Cardiac septum (tissue), 1 donor: Measurements from ENCODE around the gene TRMT44. TPM values are rescaled to one million over a fixed set of nuclear protein-coding genes. Genes with fewer than 3 reads are reported as not detected.
"Not testable (repeated sequence)": the region's sequence is repeated elsewhere in the genome, so short reads cannot be mapped to it uniquely, and the experiment has no call there.

ENCODE experiments used
- DNase-seq: peaks from one replicate; pipeline ENCODE4 v3.0.0-alpha.2; 2020; ENCODE audit warnings: low spot score
- intact Hi-C: fragments of 100-400 bp; cut with DNase I; formaldehyde crosslinking; loops from one replicate; pipeline ENCODE4 v1.14.0; 2022
- total RNA-seq: library from RNA; stranded (reverse); fragmentation: NEBNext Ultra II Directional; extraction: Animal tissue kit (Norgen Biotek cat#: 25700); gene quantifications from one replicate; pipeline ENCODE4 v1.2.1, GENCODE V29; 2021
- donor health status: DM: no; HTN: no; CAD: no.

The TRMT44 gene
- total RNA-seq, 1 donor from 2014 or later = 9.0 TPM

- DNase-seq = no peak
- intact Hi-C loops = no loop called here
Observed at GRCh38 chr4:8505229-8505628, 64.7 kb downstream of the TRMT44 start.

DNA sequence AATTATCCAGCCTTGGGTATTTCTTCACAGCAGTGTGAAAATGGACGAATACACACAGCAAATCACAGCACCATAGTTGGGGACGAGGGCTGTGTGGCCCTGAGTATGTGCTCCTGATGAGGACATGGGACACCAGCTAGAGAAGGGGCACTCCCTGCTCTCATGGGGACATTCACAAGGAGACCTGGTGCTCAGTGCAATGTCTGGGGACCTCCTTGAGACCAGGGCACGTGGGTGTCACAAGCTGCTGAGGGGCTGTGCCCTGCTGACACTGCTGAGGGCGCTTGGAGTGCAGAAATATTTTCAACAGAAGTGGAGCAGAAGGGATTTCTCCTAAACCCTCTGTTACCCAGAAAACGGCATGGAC is 65.4 kb downstream of the TRMT44 start:
- no peak for DNase-seq
- intact Hi-C loops = no loop called here

DNA sequence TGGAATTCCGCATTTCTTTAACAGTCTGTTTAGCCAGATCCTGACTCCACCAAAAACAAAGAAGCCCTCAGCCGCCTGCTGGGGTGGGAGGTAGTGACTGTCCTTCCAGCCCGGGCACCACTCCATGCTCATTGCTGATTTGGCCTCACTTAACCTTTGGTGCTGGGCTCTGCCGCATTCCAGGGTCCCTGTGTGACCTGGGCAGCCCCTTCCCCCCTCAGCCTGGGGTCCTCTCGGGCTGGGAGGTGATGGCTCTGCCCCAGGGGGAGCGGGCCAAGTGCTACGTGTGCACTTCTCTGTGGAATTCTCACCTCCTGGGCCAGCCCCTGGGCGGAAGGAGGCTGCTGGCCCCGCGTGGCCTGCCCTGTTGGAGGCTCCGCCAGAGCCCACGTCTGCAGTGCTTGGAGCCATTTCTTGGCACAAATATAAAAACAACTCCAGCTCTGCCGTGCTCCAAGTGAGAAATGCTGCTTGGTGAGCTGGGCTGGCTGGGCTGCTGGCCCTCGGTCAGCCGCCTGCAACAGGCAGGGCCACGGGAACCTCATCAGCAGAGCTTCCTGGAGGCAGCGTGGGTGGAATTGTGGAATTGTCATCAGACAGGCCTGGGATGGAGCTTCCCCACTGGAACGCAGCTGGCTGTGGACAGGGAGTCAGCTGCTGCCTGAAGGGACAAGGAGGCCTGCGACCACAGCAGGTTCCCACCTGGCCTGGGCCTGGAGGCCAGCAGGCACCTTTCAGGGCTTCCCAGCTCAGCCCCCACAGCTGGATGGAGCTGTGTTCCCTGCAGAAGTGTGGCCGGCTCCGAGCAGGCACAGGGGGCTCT is 66.0 kb downstream of the TRMT44 start:
- intact Hi-C loops = no loop called here

GRCh38 chr4:8507196-8507570 is 66.6 kb downstream of the TRMT44 start:
- intact Hi-C loops = no loop called here
- no peak for DNase-seq

More for the DNA sequence above, 66.0 kb downstream of the TRMT44 start:
- peak; percentile 82 for DNase-seq

- intact Hi-C loops = no loop called here
Observed at GRCh38 chr4:8507624-8508023, 67.0 kb downstream of the TRMT44 start.

DNA sequence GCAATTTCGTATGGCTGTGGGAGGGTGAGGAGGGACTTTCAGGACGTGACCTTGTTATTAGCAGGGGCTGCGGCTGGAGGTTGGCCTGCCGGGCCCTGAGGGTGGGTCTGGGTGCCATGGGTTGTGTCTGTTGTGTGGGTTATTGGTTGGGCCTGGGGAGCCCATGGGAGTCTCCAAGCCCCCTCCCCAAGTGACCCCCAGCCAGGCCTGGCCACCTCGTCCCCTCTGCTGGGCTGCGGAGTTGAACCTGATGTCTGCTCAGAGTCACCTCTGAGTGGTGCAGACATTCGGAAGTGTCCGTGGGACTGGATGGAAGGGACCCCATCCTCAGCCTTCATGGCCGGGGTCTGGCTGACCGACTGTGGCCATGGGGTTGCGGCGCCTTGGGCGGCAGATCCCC is 67.7 kb downstream of the TRMT44 start:
- no peak for DNase-seq
- intact Hi-C loops = no loop called here

More at GRCh38 chr4:8507624-8508023, 67.0 kb downstream of the TRMT44 start:
- no peak for DNase-seq

- intact Hi-C loops = no loop called here
- no peak for DNase-seq
Observed at GRCh38 chr4:8508740-8509139, 68.2 kb downstream of the TRMT44 start.

DNA sequence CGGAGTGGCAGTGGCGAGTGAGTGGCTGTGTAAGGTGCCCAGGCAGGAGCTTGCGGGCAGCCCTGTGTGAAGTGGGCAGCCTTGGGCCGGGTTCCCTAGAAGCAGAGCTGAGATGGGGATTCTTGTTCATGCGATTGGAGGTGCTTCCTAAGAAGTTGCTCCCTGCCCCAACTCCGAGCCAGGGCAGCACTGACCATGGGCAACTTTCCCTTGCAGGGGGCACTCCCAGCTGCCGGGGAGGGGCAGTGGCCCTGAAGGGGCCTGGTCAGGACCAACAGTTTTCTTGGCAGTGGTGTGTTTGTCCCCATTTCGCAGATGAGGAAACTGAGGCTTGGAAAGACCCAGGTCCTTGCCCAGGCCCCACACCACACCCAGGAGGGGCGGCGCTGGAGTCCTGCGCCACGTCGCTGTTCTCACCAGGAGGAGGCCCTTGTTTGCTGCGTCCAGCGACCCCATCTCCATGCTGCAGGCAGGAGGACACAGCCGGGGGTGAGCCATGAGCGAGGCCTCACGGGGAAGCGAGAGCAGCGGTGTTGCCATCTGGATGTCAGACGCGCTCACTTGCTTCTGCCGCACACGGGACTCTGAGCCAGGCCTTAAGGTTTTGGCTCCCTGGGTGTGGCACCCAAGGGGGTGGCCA is 68.9 kb downstream of the TRMT44 start:
- intact Hi-C loops = no loop called here

GRCh38 chr4:8510191-8510590 is 69.6 kb downstream of the TRMT44 start:
- DNase-seq = no peak
- intact Hi-C loops = no loop called here

More for the DNA sequence above, 68.9 kb downstream of the TRMT44 start:
- no peak for DNase-seq

GRCh38 chr4:8510611-8511285 is 70.2 kb downstream of the TRMT44 start:
- no peak for DNase-seq
- intact Hi-C loops = no loop called here

DNA sequence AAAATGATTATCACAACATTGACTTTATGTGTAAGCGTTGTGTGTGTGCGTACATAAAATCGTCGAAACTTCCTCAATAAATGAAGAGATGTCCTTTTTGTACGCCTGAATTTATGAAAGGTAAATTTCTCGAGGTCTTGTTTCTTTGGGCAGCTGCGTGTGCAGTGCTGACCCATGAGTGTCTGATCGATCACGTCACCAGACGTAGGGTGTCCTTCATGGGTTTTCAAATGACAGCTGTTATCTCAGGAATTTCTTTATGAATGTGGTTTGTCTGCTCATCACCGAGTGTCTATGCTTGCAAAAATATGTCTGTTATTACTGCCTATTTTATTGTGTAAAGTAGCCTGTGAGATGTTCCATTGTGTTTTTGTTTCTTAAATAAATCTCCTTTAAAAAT is 71.9 kb downstream of the TRMT44 start:
- intact Hi-C loops = no loop called here
- no peak for DNase-seq

DNA sequence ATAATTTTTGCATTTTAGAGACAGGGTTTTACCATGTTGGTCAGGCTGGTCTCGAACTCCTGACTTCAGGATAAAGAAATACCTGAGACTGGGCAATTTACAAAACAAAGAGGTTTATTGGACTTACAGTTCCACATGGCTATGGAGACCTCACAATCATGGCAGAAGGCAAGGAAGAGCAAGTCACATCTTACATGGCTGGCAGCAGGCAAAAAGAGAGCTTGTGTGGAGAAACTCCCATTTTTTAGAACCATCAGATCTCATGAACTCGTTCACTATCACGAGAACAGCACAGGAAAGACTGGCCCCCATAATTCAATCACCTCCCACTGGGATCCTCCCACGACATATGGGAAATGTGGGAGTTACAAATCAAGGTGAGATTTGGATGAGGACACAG is 72.5 kb downstream of the TRMT44 start:
- intact Hi-C loops, DNase-seq: not testable (repeated sequence)

DNA sequence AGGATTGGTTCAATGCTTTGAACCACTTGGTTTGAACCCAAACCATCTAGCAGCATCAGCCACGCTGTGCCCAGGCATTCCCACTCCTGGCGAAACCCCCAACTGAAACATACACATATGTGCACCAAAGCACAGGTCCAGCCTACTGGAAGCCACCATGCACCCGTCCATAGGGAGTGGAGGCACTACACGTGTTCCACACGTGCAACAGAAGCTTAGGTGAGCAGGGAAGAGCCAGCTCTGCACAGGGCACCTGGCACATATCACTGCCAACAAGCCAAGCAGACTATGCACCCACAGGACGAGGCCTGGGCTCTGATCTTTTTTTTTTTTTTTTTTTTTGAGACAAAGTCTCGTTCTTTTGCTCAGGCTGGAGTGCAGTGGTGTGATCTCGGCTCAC is 73.4 kb downstream of the TRMT44 start:
- intact Hi-C loops = no loop called here
- no peak for DNase-seq

GRCh38 chr4:8514391-8514790 is 73.8 kb downstream of the TRMT44 start:
- no peak for DNase-seq
- intact Hi-C loops = no loop called here

GRCh38 chr4:8515316-8516060 is 74.9 kb downstream of the TRMT44 start:
- intact Hi-C loops = no loop called here
- DNase-seq = no peak

DNA sequence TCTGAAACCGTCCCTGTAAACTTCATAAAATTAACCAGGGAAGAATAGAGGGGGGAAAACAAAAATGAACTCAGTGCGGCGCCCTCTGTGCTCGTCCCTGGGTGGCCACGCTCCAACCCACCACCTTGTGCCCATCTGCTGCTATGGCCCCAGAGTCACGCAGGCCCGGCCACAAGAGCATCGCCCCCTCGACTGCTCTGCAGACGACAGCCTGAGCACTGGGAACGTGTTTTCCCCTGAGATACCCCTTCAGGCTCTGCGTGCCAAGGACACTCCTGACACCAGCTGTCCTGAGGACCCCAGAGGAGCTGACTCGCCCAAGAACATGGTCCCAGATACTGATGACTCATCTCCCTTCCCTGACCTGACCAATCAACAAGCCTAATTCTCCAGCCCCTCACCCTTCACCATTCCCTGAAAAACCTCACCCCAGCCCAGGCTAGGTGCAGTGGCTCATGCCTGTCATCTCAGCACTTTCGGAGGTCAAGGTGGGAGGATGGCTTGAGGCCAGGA is 75.5 kb downstream of the TRMT44 start:
- no peak for DNase-seq
- intact Hi-C loops = no loop called here

DNA sequence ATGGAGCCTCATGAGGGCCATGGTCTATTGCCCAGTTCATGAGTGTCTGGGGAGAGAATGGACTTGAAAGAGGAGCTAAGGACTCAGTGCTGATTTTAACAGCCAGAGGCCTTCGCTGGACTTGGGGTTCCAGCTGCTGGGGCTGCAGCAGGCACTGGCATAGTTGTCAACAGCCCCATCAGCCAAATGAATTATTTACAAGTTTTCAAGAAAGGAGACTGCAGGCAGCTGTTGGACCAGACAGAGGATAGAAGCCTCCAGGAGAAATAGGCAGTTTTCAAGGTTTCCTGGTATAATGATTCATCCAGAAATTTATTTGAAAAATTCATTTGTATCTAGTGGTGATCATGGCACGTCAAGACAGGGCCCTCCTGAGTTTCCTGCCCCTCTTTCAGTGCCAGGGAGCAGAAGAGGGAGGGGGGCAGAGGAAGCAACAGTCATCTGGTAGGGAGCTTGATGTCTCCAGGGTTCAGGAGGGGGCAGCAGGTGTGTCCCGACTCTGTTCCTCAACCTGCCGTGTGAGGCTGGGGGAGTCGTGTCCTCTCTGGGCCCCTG is 76.5 kb downstream of the TRMT44 start:
- no peak for DNase-seq
- intact Hi-C loops = no loop called here

GRCh38 chr4:8517946-8518345 is 77.4 kb downstream of the TRMT44 start:
- intact Hi-C loops = no loop called here

More at GRCh38 chr4:8517946-8518345, 77.4 kb downstream of the TRMT44 start:
- no peak for DNase-seq
